T-helper 2 cell treated with Interferon-gamma antibody and Interleukin-4, amounts not matched to agents 100 ng/mL and 5 ng/mL, for 36 hours (primary cell): ENCODE results near the gene ZAP70. TPM values are rescaled to one million over a fixed set of nuclear protein-coding genes. Genes with fewer than 3 reads are reported as not detected.
"Not testable (repeated sequence)": the region's sequence is repeated elsewhere in the genome, so short reads cannot be mapped to it uniquely, and the experiment has no call there.

Source experiments
- intact Hi-C: fragments of 100-400 bp; cut with micrococcal nuclease; formaldehyde crosslinking; loops from one replicate; pipeline ENCODE4 v1.15.1; 2023
- total RNA-seq: library from RNA; stranded (reverse); gene quantifications from 2 replicates; pipeline ENCODE4 v1.2.3, GENCODE V29; 2022

The ZAP70 gene
- total RNA-seq, result 283 and 294 TPM in 2 replicates

GRCh38 chr2:97713296-97714083 lies at the start of gene ZAP70:
Gene ZAP70 (plus strand): TSS chr2:97713576. CDS start chr2:97724037, 10,461 bp downstream.
- intact Hi-C loops, result no loop called here

GRCh38 chr2:97663626-97663961 lies 49.8 kb upstream of the ZAP70 start:
- intact Hi-C loops, result no loop called here

DNA sequence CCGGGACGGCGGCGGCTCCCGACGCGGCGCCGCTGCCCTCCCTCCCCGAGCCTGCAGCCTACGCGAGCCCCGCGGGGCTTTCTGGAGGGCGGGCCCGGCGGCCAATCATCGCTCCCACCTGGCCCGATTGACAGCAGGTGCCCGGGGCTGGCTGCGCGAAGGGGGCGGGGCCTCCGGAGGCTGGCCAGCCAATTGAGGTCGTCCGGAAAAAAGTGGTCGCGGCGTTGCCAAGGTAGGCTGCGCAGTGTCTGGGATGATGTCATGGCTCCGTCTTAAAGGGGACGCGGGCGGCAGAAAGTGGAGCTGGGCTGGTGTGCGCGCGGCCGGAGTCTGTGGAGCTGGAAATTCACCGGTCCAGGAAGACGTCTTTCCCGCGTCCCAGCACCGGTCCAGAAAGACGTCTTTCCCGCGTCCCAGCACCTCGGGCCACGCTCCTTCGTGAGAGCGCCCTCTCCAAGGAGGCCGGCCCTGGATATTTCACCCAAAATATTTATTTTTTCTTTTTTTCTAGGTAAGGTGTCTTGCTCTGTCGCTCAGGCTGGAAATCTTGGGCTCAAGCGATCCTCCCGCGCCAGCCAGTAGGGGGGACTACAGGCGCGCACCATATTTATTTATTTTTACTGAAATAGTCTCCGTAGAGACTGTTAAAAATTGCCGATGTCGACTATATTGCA lies 49.3 kb upstream of the ZAP70 start, which contains the start of gene ACTR1B:
ACTR1B (minus strand) TSS at position 83 of the 674 bp plus-strand sequence. CDS start 154 bp downstream, outside the sequence.
- intact Hi-C loops, result loop anchor here (1.0 to 2.0 kb wide), 3 partner anchors 19 to 73 kb away; no protein-coding TSS in a partner anchor

DNA sequence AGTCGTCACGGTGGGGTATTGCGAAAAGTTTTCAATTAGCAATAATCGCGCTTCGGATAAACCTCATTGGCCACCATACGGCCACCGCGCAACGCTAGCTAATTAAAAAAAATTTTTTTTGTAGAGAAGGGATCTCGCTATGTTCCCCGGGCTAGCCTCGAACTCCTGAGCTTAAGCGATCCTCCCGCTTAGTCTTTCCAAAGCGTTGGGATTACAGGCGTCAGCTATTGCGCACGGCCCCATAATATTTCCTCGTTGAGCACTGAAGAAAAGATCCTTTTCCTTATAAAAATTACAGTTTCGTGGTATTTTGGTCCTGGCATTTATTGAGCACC lies 48.8 kb upstream of the ZAP70 start:
- intact Hi-C loops, result loop anchor here (1.0 to 2.0 kb wide), 3 partner anchors 19 to 74 kb away; no protein-coding TSS in a partner anchor

- intact Hi-C loops, result no loop called here
Observed at GRCh38 chr2:97669448-97669847, 43.9 kb upstream of the ZAP70 start, which contains the start of gene C2orf92. Gene C2orf92 (plus strand): TSS chr2:97669713. CDS start chr2:97669789, 76 bp downstream.

DNA sequence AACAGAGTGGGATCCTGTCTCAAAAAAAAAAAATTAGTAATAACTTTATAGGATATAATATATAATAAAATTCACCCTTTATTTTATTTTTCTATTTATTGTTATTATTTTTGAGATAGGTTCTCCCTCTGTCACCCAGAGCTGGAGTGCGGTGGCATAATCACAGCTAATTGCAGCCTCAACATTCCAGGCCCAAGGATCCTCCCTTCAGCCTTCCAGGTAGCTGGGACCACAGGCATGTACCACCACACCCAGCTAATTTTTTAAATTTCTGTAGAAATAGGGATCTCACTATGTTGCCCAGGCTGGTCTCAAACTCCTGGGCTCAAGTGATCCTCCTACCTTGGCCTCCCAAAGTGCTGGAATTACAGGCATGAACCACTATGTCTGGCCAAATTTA lies 42.9 kb upstream of the ZAP70 start:
- intact Hi-C loops, result no loop called here

DNA sequence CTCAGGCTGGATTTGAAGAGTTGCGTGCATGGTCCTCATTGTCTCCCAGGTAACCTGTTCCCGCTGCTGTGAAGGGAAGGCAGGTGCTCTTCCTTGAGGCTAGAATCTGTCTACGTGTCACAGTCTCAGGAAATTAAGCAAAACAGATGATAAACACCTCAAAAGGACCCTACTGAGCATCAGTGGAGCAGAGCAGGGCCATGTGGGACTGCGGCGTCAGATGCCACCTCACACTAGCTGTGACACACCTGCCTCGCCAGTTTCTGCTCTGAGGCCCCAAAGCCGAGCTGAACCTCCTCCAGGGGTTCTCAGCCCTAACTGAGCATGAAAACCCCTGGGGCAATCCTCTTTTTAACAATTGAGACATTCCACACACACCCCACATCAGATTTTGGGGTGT lies 41.9 kb upstream of the ZAP70 start:
- intact Hi-C loops, result no loop called here

DNA sequence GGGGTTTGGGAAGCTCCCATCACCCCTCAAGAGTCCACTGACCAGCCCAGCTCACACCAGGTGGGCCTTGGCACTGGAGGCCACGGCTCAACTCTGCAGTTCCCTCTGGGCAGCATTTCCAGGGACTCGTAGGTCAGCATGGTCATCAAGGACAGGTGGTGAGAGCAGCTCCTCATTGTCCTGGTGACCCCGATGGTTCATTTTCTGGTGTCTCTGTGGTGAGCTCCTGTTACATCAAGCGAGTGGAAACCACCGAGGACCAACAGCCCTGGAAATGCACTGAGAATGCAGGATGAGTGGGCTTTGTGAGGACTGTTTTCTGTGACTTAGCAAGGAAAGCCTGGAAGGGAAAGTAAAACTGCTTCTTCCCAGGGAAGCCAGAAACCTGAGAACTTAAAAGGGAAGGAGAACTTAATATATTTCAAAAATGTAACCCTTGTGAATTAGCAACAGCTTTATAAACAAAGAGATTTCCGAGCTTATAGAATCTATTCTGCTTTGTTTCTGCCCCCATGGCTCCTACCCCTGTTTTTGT lies 40.7 kb upstream of the ZAP70 start:
- intact Hi-C loops, result not testable (repeated sequence)

- intact Hi-C loops, result no loop called here
Observed at GRCh38 chr2:97673182-97673914, 40.0 kb upstream of the ZAP70 start.

DNA sequence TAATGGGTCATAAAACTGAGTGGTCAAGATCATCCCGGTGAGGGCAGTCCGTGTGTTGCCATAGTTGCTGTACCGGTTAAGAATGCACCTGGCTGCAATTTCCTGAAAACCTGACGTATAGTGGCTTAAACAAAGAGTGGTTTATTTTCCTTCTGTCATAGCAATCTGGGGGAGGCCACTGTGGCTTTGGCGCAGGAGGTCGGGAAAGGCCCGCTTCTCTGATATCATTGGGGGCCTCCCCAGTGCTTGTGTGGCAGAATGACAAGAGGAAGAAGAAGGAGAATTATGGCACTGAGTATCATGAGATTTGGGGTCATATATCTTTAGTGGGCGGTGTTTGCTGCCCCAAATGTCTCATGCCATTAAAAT lies 39.5 kb upstream of the ZAP70 start:
- intact Hi-C loops, result no loop called here

- intact Hi-C loops, result no loop called here
Observed at GRCh38 chr2:97675430-97676113, 37.8 kb upstream of the ZAP70 start.

DNA sequence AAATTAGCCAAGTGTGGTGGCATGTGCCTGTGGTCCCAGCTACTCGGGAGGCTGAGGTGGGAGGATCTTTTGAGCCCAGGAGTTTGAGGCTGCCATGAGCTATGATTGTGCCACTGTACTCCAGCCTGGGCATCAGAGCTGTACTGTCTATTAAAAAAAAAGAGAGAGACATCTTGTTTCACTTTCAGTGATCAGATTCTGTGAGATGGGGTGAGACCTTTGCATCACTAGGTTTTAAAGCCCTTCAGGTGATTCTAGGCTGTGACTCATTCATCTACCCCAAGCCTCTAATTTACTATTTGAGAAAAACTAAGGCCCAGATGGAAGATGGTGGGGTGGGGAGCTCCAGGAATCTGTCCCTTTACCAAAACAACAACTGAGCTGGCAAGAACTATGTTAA lies 36.8 kb upstream of the ZAP70 start:
- intact Hi-C loops, result no loop called here

- intact Hi-C loops, result no loop called here
Observed at GRCh38 chr2:97677480-97677879, 35.9 kb upstream of the ZAP70 start.

DNA sequence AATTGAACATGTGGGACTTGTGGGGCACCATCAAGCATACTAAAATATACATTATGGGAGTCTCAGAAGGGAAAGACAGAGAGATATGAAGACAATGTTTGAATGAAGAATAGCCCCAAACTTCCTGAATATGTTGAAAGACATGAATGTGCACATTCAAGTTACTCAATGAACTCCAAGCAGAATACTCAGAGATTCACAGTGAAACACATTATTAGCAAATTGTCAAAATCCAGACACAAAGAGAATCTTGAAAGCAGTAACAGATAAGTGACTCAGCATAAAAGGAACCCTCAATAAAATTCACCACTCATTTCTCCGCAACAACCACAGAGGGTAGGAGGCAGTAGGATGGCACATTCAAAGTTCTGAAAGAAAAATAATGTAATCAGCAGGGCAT lies 35.1 kb upstream of the ZAP70 start:
- intact Hi-C loops, result no loop called here

DNA sequence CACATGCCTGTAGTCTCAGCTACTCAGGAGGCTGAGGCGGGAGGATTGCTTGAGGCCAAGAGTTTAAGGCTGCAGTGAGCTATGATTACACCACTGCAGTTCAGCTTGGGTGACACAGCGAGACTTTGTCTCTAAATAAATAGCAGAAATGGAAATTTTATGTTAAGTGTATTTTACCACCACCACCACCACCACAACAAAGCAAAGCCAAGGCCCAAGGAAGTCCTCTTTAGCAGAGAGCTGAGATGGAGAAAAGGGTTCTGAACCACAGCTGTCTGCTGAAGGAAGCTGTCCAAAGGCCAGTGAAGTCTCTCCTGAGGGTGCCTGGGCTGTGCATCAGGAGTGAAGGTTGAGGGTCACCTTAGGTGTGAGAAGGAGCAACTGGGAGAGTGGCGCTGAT lies 26.1 kb upstream of the ZAP70 start:
- intact Hi-C loops, result not testable (repeated sequence)

DNA sequence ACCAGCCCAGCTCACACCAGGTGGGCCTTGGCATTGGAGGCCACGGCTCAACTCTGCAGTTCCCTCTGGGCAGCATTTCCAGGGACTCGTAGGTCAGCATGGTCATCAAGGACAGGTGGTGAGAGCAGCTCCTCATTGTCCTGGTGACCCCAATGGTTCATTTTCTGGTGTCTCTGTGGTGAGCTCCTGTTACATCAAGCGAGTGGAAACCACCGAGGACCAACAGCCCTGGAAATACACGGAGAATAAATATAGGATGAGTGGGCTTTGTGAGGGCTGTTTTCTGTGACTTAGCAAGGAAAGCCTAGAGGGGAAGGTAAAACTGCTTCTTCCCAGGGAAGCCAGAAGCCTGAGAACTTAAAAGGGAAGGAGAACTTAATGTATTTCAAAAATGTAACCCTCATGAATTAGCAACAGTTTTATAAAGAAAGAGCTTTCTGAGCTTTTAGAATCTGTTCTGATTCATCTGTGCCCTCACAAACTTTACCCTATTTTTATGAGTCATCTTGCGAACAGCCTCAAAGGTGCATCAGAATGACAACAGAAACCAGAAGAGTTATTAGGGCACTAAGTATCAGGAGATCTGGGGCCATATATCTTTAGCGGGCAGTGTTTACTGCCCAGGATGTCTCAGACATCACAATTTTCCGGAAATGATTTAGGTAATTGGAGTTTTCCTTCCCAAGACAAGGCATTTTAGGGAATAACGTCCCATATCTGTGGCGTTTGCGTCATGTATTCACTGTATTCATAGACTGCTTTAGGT lies 25.1 kb upstream of the ZAP70 start:
- intact Hi-C loops, result no loop called here

GRCh38 chr2:97691166-97691565 lies 22.2 kb upstream of the ZAP70 start:
- intact Hi-C loops, result no loop called here

- intact Hi-C loops, result no loop called here
Observed at GRCh38 chr2:97693476-97693875, 19.9 kb upstream of the ZAP70 start.

DNA sequence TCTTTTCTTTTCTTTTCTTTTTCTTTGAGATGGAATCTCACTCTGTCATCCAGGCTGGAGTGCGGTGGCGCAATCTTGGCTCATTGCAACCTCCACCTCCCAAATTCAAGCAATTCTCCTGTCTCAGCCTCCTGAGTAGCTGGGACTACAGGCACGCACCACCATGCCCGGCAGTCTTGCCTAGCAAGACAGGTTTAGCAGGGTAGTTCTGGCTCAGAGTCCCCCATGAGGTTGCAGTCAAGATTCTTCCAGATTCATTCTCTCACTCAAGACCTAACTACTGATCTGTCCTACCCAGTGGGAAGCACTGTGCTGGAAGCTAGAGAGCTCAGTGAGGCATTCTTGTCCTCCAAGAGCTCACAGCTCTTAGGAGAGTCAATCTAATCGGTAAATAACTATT lies 17.6 kb upstream of the ZAP70 start:
- intact Hi-C loops, result loop anchor here (2.0 to 5.0 kb wide), 2 partner anchors 48 to 105 kb away; partner anchors contain the start of gene COX5B
